ENCODE results near the gene YES1. TPM values are rescaled to one million over a fixed set of nuclear protein-coding genes. Genes with fewer than 3 reads are reported as not detected.

YES1 gene
- total RNA-seq, 1 experiment from 2014 or later, result 81.7 TPM

DNA sequence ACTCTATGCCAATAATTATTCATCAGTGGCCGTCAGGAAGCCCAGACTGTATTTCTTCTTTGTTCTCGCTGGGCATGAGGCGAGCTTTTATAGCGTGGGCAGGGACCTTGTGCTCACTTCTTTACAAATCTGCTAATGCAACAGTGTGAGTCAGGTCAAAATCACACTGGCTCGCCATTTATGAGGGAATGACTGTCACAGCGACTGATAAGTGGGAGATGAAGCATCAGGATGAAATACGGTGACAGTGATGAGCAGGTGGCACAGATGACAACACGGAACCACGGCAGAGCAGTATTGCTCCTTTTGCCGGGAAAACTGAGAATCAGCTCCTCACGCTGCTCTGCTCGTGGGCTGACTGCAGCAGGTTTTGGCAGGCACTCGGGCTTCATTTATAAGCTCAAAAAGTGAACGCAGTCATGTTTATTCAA, 134.1 kb downstream of the YES1 start:
- TF ChIP-seq, protein P1, sequence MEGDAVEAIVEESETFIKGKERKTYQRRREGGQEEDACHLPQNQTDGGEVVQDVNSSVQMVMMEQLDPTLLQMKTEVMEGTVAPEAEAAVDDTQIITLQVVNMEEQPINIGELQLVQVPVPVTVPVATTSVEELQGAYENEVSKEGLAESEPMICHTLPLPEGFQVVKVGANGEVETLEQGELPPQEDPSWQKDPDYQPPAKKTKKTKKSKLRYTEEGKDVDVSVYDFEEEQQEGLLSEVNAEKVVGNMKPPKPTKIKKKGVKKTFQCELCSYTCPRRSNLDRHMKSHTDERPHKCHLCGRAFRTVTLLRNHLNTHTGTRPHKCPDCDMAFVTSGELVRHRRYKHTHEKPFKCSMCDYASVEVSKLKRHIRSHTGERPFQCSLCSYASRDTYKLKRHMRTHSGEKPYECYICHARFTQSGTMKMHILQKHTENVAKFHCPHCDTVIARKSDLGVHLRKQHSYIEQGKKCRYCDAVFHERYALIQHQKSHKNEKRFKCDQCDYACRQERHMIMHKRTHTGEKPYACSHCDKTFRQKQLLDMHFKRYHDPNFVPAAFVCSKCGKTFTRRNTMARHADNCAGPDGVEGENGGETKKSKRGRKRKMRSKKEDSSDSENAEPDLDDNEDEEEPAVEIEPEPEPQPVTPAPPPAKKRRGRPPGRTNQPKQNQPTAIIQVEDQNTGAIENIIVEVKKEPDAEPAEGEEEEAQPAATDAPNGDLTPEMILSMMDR (IDR thresholded peaks at IDR 0.05; ENCODE audit: unreplicated experiment), result no peak
- no peak overlapping the region for H3K4me3 Mint-ChIP-seq (ENCODE audit: unreplicated experiment)
- H3K4me1 Mint-ChIP-seq (ENCODE audit: insufficient read depth, unreplicated experiment), result no peaks in the 10 kb centered on the region
- BruUV-seq (replicated peaks), result no TSS peak
- CTCF ChIA-PET, result interaction anchor here (0.5 to 2.9 kb wide), 5 partner anchors 9 to 153 kb away, joined by 3 to 10 read pairs (median 3); no protein-coding TSS in a partner anchor
- POLR2A ChIA-PET, result interaction anchor here (1.3 kb wide), 1 partner anchor 12 kb away, joined by 3 read pairs; no protein-coding TSS in a partner anchor
- H3K27ac Mint-ChIP-seq (ENCODE audit: low read depth, unreplicated experiment), result no peak overlapping the region
- DNase-seq (ENCODE audit: unreplicated experiment), result no peak
- H3K36me3 Mint-ChIP-seq (ENCODE audit: insufficient read depth, unreplicated experiment), result peaks cover 92% of the 10 kb centered on the region
- intact Hi-C loops (cut with micrococcal nuclease), result no loop called here
- H3K27me3 Mint-ChIP-seq (ENCODE audit: insufficient read depth, unreplicated experiment), result no peaks in the 10 kb centered on the region
- no peaks in the 10 kb centered on the region for H3K9me3 Mint-ChIP-seq (ENCODE audit: unreplicated experiment)

DNA sequence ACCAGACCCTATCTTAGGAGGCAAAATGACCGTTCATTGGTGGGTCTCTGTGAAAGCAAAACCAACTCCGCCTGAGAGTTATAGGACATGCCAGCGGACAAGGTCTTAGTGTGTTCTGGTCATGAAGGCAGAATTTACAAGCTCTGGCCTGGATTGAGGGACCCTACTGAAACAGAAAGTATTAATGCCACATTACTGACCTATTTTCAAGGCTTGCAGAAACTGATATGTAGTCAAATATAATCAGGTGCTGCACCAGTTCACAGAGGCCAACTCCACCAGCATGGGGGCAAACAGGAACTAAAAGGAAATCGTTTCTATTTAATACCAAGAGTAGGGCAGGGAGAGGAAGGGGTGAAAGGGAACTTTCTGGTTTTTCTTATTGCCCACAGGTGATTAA, 134.9 kb downstream of the YES1 start:
- Mint-ChIP-seq H3K4me1 (ENCODE audit: insufficient read depth, unreplicated experiment) (no peaks in the 10 kb centered on the region), H3K4me3 (ENCODE audit: unreplicated experiment) (no peak overlapping the region), H3K36me3 (ENCODE audit: insufficient read depth, unreplicated experiment) (peaks cover 92% of the 10 kb centered on the region), H3K27me3 (ENCODE audit: insufficient read depth, unreplicated experiment) (no peaks in the 10 kb centered on the region), H3K27ac (ENCODE audit: low read depth, unreplicated experiment) (no peak overlapping the region), H3K9me3 (ENCODE audit: unreplicated experiment) (no peaks in the 10 kb centered on the region)
- intact Hi-C loops (cut with micrococcal nuclease), result no loop called here
- POLR2A ChIA-PET, result interaction anchor here (0.8 to 1.3 kb wide), 2 partner anchors 13 to 501 kb away, joined by 3 read pairs; no protein-coding TSS in a partner anchor
- BruUV-seq (replicated peaks), result no TSS peak
- DNase-seq (ENCODE audit: unreplicated experiment), result no peak
- TF ChIP-seq, protein P1 (IDR thresholded peaks at IDR 0.05; ENCODE audit: unreplicated experiment), result no peak
- CTCF ChIA-PET, result interaction anchor here (0.5 to 2.9 kb wide), 5 partner anchors 8 to 154 kb away, joined by 3 to 10 read pairs (median 3); no protein-coding TSS in a partner anchor

DNA sequence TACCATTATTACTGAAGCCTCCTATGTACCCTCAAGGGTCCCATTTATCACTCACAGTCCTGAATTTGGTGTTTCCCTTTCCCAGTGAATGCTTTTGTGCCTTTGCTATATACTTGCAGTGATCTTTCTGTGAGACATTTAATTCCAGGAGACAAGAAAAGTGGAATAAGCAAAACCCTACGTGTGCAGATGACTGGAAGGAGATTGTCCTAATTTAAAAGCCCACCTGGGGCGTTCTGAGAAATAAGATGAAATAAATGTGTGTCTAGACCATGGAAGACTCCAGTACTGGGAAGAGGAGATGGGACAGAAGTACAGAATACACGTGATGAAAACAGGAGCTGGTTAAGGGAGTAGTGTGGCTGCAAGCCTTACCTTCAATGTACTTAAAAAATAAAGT, 135.3 kb downstream of the YES1 start:
- Mint-ChIP-seq H3K27ac (ENCODE audit: low read depth, unreplicated experiment) (no peak overlapping the region), H3K27me3 (ENCODE audit: insufficient read depth, unreplicated experiment) (no peaks in the 10 kb centered on the region), H3K4me1 (ENCODE audit: insufficient read depth, unreplicated experiment) (no peaks in the 10 kb centered on the region), H3K4me3 (ENCODE audit: unreplicated experiment) (no peak overlapping the region), H3K36me3 (ENCODE audit: insufficient read depth, unreplicated experiment) (peaks cover 92% of the 10 kb centered on the region), H3K9me3 (ENCODE audit: unreplicated experiment) (no peaks in the 10 kb centered on the region)
- TF ChIP-seq, protein P1 (IDR thresholded peaks at IDR 0.05; ENCODE audit: unreplicated experiment), result no peak
- ChIA-PET POLR2A (interaction anchor here (0.8 kb wide), 1 partner anchor 500 kb away, joined by 3 read pairs; no protein-coding TSS in a partner anchor), CTCF (interaction anchor here (0.9 to 2.9 kb wide), 3 partner anchors 52 to 154 kb away, joined by 3 to 10 read pairs (median 3); no protein-coding TSS in a partner anchor)
- intact Hi-C loops (cut with micrococcal nuclease), result no loop called here
- no peak for DNase-seq (ENCODE audit: unreplicated experiment)
- no TSS peak for BruUV-seq (replicated peaks)

DNA sequence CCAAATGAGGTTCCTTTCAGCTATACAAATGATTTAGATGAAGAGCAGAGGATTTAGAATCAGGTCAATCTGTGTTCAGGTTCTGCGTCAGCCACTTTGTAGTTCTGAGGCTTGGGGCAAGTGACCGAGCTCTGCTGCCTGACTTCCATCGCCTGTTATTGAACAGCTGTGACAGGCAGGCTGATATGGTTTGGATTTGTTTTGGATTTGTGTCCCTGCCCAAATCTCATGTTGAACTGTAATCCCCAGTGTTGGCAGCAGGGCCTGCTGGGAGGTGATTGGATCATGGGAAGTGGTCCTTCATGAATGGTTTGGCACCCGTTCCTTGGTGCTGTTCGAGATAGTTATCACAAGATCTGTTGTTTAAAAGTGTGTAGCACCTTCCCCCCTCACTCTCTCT, 136.0 kb downstream of the YES1 start:
- H3K4me1 Mint-ChIP-seq (ENCODE audit: insufficient read depth, unreplicated experiment), result no peaks in the 10 kb centered on the region
- H3K9me3 Mint-ChIP-seq (ENCODE audit: unreplicated experiment), result no peaks in the 10 kb centered on the region
- peaks cover 92% of the 10 kb centered on the region for H3K36me3 Mint-ChIP-seq (ENCODE audit: insufficient read depth, unreplicated experiment)
- ChIA-PET CTCF (interaction anchor here (1.2 kb wide), 1 partner anchor 164 kb away, joined by 4 read pairs; no protein-coding TSS in a partner anchor), POLR2A (interaction anchor here (1.4 kb wide), 1 partner anchor 18 kb away, joined by 6 read pairs; no protein-coding TSS in a partner anchor)
- no peak overlapping the region for H3K4me3 Mint-ChIP-seq (ENCODE audit: unreplicated experiment)
- DNase-seq (ENCODE audit: unreplicated experiment), result no peak
- TF ChIP-seq, protein P1 (IDR thresholded peaks at IDR 0.05; ENCODE audit: unreplicated experiment), result no peak
- no TSS peak for BruUV-seq (replicated peaks)
- H3K27me3 Mint-ChIP-seq (ENCODE audit: insufficient read depth, unreplicated experiment), result no peaks in the 10 kb centered on the region
- intact Hi-C loops (cut with micrococcal nuclease), result no loop called here
- no peak overlapping the region for H3K27ac Mint-ChIP-seq (ENCODE audit: low read depth, unreplicated experiment)
